ENCODE measurements around the gene PRELID3B. TPM values are rescaled to one million over a fixed set of nuclear protein-coding genes. Genes with fewer than 3 reads are reported as not detected.

The PRELID3B gene
- total RNA-seq, 2 donors from 2014 or later: 20.8 to 29.3 TPM

DNA sequence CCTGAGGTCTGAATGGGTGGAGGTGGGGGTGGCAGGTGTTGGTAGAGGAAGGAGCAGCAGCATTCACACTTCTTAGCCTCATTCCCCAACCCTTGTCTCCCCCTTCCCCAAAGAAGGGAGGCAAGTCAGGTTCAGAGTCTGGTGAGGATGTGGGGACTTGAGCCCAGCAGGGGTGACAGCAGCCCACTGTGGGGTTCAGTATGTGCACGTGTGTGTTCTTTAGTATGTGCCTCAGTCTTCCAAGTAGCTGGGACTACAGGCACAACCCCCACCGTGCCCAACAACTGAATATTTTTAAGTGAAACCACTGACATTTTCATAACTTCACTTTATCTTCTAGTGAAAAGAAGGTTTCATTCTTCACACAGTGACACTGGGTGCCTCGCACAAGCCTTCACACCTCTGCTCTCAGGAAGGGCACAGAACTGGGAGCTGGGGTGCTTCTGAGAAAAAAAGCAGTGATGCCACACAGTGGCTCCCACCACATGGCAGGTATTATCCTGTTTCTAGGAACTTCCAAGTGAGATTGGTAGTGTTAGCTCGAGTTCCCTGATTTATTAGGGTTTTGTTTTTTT, 33.4 kb upstream of the PRELID3B start:
- Histone ChIP-seq H3K9me3 (no peaks in the 10 kb centered on the region), H3K4me1 (no peaks in the 10 kb centered on the region), H3K27me3 (no peaks in the 10 kb centered on the region), H3K4me3 (no peak overlapping the region), H3K27ac (no peak overlapping the region), H3K36me3 (replicated peaks in 1 of 2; ENCODE audit: insufficient read depth in 1 of 2, low read depth in 2 of 2) (no peaks in the 10 kb centered on the region)
- intact Hi-C loops (cut with DNase I): no loop called here
- TF ChIP-seq CTCF (IDR thresholded peaks at IDR 0.05) (no peak), POLR2A (IDR thresholded peaks at IDR 0.05) (no peak)
- WGBS, 2 donors: 51 to 62% methylated on average over 4 of the region's 4 CpGs
- no peak for ATAC-seq
- no peak for DNase-seq

- ATAC-seq (no peak), DNase-seq (no peak)
- 15 to 17% methylated on average over 3 of the region's 3 CpGs for WGBS, 2 donors
- H3K27me3 ChIP-seq: no peaks in the 10 kb centered on the region
- H3K27ac ChIP-seq: no peak overlapping the region
- H3K9me3 ChIP-seq: no peaks in the 10 kb centered on the region
- no peaks in the 10 kb centered on the region for H3K4me1 ChIP-seq
- no peaks in the 10 kb centered on the region for H3K36me3 ChIP-seq (replicated peaks in 1 of 2; ENCODE audit: insufficient read depth in 1 of 2, low read depth in 2 of 2)
- TF ChIP-seq POLR2A (IDR thresholded peaks at IDR 0.05): no peak
- TF ChIP-seq CTCF (IDR thresholded peaks at IDR 0.05): no peak
- intact Hi-C loops (cut with DNase I): no loop called here
- H3K4me3 ChIP-seq: no peak overlapping the region
Measured at GRCh38 chr20:59074456-59074855, 31.9 kb upstream of the PRELID3B start.

- intact Hi-C loops (cut with DNase I): no loop called here
- no peak overlapping the region for H3K27ac ChIP-seq
- H3K27me3 ChIP-seq: no peaks in the 10 kb centered on the region
- no peaks in the 10 kb centered on the region for H3K9me3 ChIP-seq
- no peak overlapping the region for H3K4me3 ChIP-seq
- no peaks in the 10 kb centered on the region for H3K36me3 ChIP-seq (replicated peaks in 1 of 2; ENCODE audit: insufficient read depth in 1 of 2, low read depth in 2 of 2)
- ATAC-seq: no peak
- H3K4me1 ChIP-seq: no peaks in the 10 kb centered on the region
- 86 to 94% methylated on average over 1 of the region's 1 CpG for WGBS, 2 donors
- no peak for TF ChIP-seq POLR2A (IDR thresholded peaks at IDR 0.05)
- TF ChIP-seq CTCF (IDR thresholded peaks at IDR 0.05): no peak
- no peak for DNase-seq
Measured at GRCh38 chr20:59073582-59073981, 31.0 kb upstream of the PRELID3B start.

GRCh38 chr20:59071216-59071615, 28.6 kb upstream of the PRELID3B start:
- H3K36me3 ChIP-seq (replicated peaks in 1 of 2; ENCODE audit: insufficient read depth in 1 of 2, low read depth in 2 of 2): no peaks in the 10 kb centered on the region
- no peak overlapping the region for H3K27ac ChIP-seq
- WGBS, 2 donors: 52 to 76% methylated on average over 1 of the region's 1 CpG
- intact Hi-C loops (cut with DNase I): no loop called here
- H3K9me3 ChIP-seq: no peaks in the 10 kb centered on the region
- TF ChIP-seq CTCF (IDR thresholded peaks at IDR 0.05) (no peak), POLR2A (IDR thresholded peaks at IDR 0.05) (no peak)
- H3K4me1 ChIP-seq: no peaks in the 10 kb centered on the region
- H3K27me3 ChIP-seq: no peaks in the 10 kb centered on the region
- no peak overlapping the region for H3K4me3 ChIP-seq
- DNase-seq (no peak), ATAC-seq (no peak)

DNA sequence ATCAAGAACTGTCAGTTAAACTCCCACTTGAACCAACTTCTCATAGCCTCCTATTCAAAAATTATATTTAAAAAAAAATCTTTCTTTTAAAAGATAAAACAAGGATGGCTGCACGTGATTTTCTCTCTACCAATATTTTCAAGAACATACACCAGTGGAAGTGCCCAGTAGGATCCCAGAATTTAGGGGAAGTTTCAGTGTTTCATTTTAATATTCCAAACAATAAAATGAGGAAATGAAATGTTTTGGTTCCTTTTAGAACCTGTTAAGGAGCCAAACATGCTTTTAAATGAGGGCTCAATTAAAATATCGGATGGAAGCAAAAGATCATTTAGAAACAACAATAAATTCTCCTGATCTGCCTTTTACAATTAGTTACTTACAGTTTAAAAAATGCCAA, 26.4 kb upstream of the PRELID3B start:
- Histone ChIP-seq H3K4me3 (no peak overlapping the region), H3K27me3 (no peaks in the 10 kb centered on the region), H3K4me1 (no peaks in the 10 kb centered on the region), H3K27ac (no peak overlapping the region), H3K36me3 (replicated peaks in 1 of 2; ENCODE audit: insufficient read depth in 1 of 2, low read depth in 2 of 2) (no peaks in the 10 kb centered on the region), H3K9me3 (no peaks in the 10 kb centered on the region)
- no peak for ATAC-seq
- DNase-seq: no peak
- intact Hi-C loops (cut with DNase I): no loop called here
- 30 to 45% methylated on average over 2 of the region's 2 CpGs for WGBS, 2 donors
- TF ChIP-seq POLR2A (IDR thresholded peaks at IDR 0.05) (no peak), CTCF (IDR thresholded peaks at IDR 0.05) (no peak)
